CD4-positive, alpha-beta T cell treated with Interleukin-17A for 4 hours (primary cell): ENCODE measurements around the gene COG6.

Experiments
- DNase-seq: peaks from one replicate; pipeline ENCODE4 v3.0.0-alpha.2; 2020; ENCODE audit warnings: mixed read lengths

COG6 gene

DNA sequence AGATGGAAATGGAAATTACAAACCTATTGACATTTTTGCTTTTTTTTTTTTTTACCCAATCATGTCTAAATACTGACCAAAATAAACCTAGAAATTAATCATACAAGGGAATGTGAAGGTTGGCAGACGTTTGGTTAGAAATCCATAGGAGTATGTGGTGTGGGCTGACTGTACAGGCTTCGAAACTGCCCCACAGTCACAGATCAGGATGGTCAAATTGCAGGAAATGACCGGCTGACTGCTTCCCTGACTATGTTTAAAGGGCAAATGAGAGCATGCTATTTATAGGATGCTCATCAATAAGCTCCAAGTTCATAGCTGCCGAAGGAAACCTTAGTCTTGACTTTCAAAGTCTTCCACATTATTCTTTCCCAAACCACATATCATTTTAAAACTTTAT is 118.4 kb downstream of the COG6 start:
- DNase-seq: no peak

GRCh38 chr13:39776439-39776838 is 121.0 kb downstream of the COG6 start:
- no peak for DNase-seq

DNA sequence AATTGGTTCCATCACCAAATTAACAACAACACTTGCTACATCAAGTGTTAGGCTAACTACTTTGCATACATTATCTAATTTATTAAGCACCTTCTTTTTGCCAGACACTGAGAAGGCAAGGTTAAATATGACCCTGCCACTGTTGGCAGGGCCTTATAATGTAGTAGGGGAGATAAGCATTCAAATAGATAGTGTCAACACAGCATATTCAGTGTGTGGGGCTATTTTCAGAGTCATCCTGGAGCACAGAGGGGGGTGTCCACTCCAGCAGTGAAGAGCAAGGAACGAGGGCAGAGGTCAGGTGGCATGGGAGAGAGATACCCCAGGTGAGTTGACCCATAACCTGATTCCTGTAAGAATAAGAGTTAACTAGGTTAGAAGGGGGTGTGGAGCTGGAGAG is 121.6 kb downstream of the COG6 start:
- no peak for DNase-seq

DNA sequence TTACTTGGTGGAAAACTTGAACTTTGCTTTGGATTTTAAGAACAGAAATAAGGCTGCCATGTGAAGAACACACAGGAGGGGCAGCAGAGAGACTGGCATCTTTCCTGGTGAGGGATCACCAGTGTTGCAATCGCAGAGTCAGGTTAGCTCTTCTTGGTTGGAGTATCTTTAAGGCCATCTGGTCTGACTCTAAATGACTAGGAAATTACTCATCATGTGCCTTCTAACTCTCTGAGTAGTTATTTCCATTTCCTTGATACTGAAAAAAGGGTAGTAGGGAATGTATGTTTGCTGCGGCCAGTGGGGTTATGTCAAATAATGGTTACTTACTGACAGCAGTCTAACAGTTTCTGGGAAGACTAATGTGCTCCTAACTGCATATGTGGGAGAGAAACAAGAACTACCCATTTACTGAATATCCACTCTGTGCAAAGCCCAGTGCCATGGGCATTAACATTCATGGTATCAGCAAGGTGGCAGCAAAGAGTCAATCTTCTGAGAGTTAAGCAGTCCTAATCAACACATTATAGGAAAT is 122.1 kb downstream of the COG6 start:
- peak; percentile 31 for DNase-seq

DNA sequence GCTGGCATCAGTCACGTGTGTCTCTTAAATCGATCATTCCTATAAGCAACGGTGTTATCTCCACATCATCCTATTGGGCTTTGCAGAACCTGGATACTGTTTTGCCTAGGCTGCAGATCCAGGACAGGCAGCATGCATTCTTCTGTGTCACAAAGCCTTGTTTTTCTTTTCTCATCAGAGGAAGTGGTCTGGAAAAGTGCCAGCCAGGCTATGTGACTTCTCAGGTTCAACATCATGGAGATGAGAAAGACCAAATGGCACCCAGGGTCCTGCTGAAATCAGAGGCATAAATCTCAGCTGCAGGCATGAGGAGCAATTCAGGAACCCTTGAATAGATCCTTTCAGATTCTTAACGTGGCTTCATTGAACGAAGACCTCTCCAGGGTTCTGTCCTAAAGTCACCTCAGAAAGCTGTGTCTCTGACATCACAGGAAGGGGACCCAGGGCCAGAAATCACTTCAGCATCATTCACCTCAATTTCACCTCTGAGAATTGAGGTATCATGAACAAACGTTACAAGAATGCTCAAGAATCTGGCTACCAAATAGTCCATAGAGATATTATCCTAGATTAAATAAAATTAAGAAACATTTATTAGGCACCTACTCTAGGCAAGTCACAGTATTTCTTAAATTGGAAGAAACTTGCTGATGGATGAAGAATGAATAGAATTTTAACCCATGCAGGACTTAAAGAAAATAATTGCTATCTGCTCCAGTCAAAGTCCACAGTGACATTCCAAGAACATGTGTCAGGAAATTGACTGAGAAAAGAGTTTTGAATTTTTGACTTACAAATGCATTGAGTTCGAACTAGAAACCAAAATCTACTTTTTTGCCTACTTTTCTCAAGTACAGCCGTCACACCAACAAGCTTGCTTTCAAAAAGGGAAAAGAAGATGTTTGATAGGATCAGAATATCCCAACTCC is 124.1 kb downstream of the COG6 start:
- DNase-seq: peak; percentile 78

DNA sequence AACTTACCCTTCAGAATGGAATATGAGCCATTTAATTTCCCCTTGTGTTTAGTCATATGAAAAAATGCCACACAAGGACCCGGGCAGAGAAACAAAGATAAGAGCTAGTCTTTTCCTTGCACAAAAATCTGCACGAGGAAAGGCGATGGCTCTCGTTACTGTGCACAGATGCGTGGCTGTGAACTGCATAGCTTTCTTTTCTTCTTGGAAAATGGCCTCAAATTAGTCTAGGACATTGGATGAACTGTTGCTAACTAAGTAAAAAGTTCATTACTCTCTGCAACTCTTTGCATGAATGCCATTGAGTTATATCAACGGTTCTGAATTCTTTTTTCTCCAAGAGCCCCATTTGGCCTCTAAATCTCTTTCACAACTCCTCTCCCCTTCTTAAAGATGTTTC is 125.2 kb downstream of the COG6 start:
- DNase-seq: no peak

DNA sequence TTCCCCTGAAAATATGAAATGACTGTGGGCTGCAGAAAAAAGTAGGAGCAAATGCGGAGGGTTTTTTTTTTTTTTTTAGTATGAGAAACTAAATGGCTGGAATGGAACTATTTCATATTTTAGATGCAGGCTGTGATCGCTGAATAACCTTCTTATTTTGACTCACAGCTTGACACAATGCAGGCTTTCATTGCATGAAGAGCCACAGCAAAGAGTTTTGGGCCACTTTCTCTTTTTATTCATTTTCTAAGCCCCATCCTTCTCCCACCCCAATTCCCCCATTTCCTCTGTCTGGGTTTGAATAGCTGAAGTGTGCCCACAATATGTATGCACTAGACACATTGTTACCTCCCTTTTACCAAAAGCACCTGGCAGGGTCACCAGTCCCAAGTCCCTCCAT is 125.9 kb downstream of the COG6 start:
- DNase-seq: no peak

- DNase-seq: no peak
Measured at GRCh38 chr13:39783051-39783450, 127.6 kb downstream of the COG6 start.

- DNase-seq: no peak
Measured at GRCh38 chr13:39784347-39784746, 128.9 kb downstream of the COG6 start.

GRCh38 chr13:39786091-39786490 is 130.6 kb downstream of the COG6 start:
- no peak for DNase-seq

GRCh38 chr13:39787086-39787487 is 131.6 kb downstream of the COG6 start:
- DNase-seq: no peak

- DNase-seq: no peak
Measured at GRCh38 chr13:39788102-39788501, 132.6 kb downstream of the COG6 start.

- no peak for DNase-seq
Measured at GRCh38 chr13:39789451-39789850, 134.0 kb downstream of the COG6 start.
